Activated naive CD8-positive, alpha-beta T cell (primary cell): ENCODE results near the gene AMPD1.

ENCODE experiments used
- H3K27ac Mint-ChIP-seq: one replicate; pipeline ENCODE4 v1.8.0; 2021; ENCODE audit warnings: mixed read lengths
- H3K27me3 Mint-ChIP-seq: one replicate; pipeline ENCODE4 v1.8.0; 2021; ENCODE audit warnings: mixed read lengths
- H3K36me3 Mint-ChIP-seq: one replicate; pipeline ENCODE4 v1.8.0; 2021; ENCODE audit warnings: mixed read lengths
- H3K4me1 Mint-ChIP-seq: one replicate; pipeline ENCODE4 v1.8.0; 2021; ENCODE audit warnings: low read depth, mixed read lengths
- H3K4me3 Mint-ChIP-seq: one replicate; pipeline ENCODE4 v1.8.0; 2021; ENCODE audit warnings: mild to moderate bottlenecking, mixed read lengths
- H3K9me3 Mint-ChIP-seq: one replicate; pipeline ENCODE4 v1.8.0; 2021; ENCODE audit warnings: low read depth, mixed read lengths

Gene AMPD1

DNA sequence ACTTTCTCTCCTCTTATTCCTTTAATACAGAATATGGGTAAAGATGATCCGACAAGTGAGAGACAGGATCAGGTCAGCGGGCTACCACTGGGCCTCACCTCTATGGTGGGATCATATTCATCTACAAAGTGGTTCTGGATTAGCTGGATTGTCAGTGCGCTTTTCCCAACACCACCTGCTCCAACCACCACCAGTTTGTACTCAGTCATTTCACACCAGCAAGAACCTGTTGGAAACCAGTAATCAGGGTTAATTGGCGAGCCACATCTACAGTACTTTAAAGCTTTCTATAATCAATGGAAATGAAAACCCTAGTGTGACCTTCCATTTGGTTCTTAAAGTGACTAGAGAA lies 20.6 kb upstream of the AMPD1 start:
- peak overlapping the region; percentile 99 for H3K4me3 Mint-ChIP-seq
- H3K27me3 Mint-ChIP-seq: no peaks in the 10 kb centered on the region
- H3K36me3 Mint-ChIP-seq: peaks cover 16% of the 10 kb centered on the region
- peaks cover 44% of the 10 kb centered on the region for H3K4me1 Mint-ChIP-seq
- H3K9me3 Mint-ChIP-seq: no peaks in the 10 kb centered on the region
- H3K27ac Mint-ChIP-seq: peak overlapping the region; percentile 99

DNA sequence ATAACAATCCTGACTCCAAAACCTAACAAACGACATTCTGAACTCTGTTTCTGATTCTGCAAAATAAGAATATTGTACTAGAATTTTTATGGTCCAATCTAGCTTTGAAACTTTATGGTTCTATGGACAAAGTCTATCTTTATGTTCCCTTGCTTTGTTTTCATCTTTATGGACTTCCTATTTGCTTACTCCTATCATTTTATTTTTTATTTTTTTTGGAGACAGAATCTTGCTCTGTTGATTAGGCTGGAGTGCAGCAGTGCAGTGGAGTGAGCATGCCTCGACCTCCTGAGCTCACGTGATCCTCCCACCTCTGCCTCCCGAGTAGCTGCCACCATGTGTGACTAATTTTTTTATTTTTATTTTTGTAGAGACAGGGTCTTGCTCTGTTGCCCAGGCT lies 17.6 kb upstream of the AMPD1 start:
- Mint-ChIP-seq H3K4me3 (no peak overlapping the region), H3K36me3 (peaks cover 7% of the 10 kb centered on the region), H3K27me3 (no peaks in the 10 kb centered on the region), H3K4me1 (peaks cover 29% of the 10 kb centered on the region), H3K27ac (no peak overlapping the region), H3K9me3 (no peaks in the 10 kb centered on the region)

DNA sequence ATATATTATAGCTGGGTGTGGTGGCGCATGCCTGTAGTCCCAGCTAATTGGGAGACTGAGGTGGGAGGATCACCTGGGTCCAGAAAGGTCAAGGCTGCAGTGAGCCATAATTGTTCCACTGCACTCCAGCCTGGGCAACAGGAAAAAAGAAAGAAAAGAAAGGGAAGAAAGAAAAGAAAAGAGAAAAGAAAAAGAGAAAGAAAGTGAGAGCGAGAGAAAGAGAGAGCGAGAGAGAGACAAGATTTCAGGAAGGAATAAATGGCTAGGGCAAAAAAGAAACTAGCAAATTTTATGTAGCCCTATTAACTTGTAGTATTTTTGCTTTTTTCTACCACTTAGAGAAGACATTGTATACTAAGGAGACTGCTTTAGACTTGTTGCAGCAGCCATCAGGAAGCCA lies 15.0 kb upstream of the AMPD1 start:
- H3K4me3 Mint-ChIP-seq: no peak overlapping the region
- no peaks in the 10 kb centered on the region for H3K9me3 Mint-ChIP-seq
- H3K36me3 Mint-ChIP-seq: peaks cover 13% of the 10 kb centered on the region
- peaks cover 14% of the 10 kb centered on the region for H3K4me1 Mint-ChIP-seq
- peak overlapping the region; percentile 78 for H3K27ac Mint-ChIP-seq
- H3K27me3 Mint-ChIP-seq: no peaks in the 10 kb centered on the region

DNA sequence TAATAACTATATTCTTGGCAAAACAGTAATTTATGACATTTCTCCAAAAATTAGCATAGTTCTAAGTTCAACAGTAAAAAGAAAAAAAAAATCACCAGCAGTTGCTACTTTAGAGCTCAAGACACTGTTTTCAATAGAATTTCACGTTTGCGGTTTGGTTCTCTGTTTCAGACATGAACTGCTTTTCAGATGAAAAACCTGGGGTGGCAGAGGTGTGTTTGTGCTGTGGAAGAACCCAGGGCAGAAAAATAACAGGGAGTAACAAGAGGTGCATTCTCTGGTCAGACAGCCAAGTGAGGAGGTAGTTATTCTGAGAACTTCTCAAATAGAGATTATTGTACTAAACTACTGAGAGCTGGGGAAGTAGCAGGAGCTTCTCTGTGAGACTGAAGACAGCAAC lies 12.3 kb upstream of the AMPD1 start:
- peak overlapping the region; percentile 64 for H3K27ac Mint-ChIP-seq
- H3K36me3 Mint-ChIP-seq: peaks cover 8% of the 10 kb centered on the region
- H3K4me1 Mint-ChIP-seq: no peaks in the 10 kb centered on the region
- H3K9me3 Mint-ChIP-seq: no peaks in the 10 kb centered on the region
- H3K4me3 Mint-ChIP-seq: no peak overlapping the region
- H3K27me3 Mint-ChIP-seq: no peaks in the 10 kb centered on the region

DNA sequence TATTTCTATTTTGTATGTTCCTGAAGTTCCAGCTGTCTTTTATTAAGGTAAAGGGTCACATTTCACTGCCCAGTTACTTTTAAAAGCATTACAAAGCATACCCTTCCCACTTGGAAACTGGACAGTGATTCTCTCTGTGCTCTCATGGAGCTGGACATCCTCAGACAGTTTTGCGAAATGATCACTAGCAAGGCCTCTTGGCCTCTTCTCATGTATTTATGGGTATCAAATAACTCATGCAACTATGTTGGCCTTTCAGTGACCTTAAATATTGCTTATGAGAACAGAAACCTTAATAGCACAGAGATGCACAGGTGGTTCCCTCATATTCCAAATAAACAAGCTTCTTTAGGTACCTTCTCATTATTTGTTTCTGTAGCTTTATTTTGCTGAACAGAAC lies 7.9 kb upstream of the AMPD1 start:
- no peaks in the 10 kb centered on the region for H3K27me3 Mint-ChIP-seq
- no peak overlapping the region for H3K4me3 Mint-ChIP-seq
- no peaks in the 10 kb centered on the region for H3K4me1 Mint-ChIP-seq
- no peak overlapping the region for H3K27ac Mint-ChIP-seq
- no peaks in the 10 kb centered on the region for H3K9me3 Mint-ChIP-seq
- peaks cover 8% of the 10 kb centered on the region for H3K36me3 Mint-ChIP-seq

DNA sequence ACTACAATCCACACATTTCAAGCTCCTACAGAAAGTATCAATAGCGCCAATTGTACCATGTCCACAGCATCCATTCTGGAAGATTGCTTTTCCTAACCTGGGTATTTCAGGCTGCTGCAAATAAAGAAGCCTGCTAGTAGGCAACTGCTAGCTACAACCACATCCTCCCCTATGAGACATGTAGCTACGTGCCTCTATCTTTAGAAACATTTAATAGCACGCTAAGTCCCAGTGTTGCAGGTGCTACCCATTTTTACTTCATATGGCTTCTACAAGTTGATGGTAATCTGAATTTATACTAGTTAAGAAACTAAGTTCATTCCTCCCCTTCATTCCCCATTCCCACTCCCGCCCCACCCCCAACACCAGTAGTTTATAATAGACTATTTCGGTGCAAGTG lies 7.4 kb upstream of the AMPD1 start:
- no peak overlapping the region for H3K4me3 Mint-ChIP-seq
- H3K27ac Mint-ChIP-seq: no peak overlapping the region
- H3K36me3 Mint-ChIP-seq: peaks cover 8% of the 10 kb centered on the region
- H3K9me3 Mint-ChIP-seq: no peaks in the 10 kb centered on the region
- H3K4me1 Mint-ChIP-seq: no peaks in the 10 kb centered on the region
- H3K27me3 Mint-ChIP-seq: no peaks in the 10 kb centered on the region

DNA sequence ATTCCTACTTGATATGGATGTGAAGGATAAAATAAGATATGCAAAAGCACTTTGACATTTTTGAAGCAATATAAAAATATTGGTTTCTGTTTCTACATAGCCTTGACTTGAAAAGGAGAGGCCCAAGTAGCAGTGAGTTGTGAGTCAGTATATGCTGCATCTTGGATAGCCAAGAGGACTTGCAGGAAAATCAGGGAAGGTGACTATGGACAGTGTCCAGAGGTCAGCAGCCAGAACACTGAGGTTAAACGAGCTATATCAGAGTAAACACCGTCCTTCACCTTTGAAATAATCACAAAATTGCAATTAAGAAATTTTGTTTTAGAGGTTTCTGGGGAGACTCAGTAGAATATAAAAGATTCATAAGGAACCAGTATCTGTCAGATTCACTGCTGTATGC lies 6.6 kb upstream of the AMPD1 start:
- H3K27me3 Mint-ChIP-seq: peaks cover 2% of the 10 kb centered on the region
- H3K36me3 Mint-ChIP-seq: peaks cover 2% of the 10 kb centered on the region

DNA sequence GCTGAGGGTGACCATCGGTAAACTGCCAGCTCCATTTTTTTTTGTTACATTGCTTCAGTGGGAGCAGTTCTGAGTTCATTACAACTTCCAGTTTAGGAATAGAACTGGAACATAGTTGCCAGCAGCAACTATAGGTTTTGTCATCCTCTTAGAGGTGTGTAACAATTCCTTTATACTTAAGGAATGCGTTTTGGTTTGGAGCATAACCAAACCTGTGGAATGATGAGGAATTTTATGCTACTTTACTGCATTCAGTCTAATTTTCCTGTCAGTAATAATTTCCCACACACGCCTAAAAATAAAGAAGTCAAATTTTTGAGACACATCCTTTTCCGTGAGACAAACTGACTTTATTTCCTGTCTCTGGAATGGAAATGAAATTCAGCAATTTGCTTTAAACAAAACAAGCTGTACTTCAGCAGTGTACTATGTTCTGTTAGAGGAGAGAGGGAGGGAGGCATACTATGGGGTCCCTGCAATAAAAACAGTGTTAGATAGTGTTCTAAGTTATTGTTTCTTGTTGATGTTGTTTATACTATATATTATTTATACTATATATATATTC lies 4.8 kb upstream of the AMPD1 start:
- no peaks in the 10 kb centered on the region for H3K9me3 Mint-ChIP-seq
- H3K4me1 Mint-ChIP-seq: no peaks in the 10 kb centered on the region
- H3K4me3 Mint-ChIP-seq: no peak overlapping the region
- peaks cover 9% of the 10 kb centered on the region for H3K27me3 Mint-ChIP-seq
- no peak overlapping the region for H3K27ac Mint-ChIP-seq
- no peaks in the 10 kb centered on the region for H3K36me3 Mint-ChIP-seq

More for the DNA sequence above, 6.6 kb upstream of the AMPD1 start:
- H3K27ac Mint-ChIP-seq: no peak overlapping the region
- H3K9me3 Mint-ChIP-seq: no peaks in the 10 kb centered on the region
- H3K4me3 Mint-ChIP-seq: no peak overlapping the region
- H3K4me1 Mint-ChIP-seq: no peaks in the 10 kb centered on the region

DNA sequence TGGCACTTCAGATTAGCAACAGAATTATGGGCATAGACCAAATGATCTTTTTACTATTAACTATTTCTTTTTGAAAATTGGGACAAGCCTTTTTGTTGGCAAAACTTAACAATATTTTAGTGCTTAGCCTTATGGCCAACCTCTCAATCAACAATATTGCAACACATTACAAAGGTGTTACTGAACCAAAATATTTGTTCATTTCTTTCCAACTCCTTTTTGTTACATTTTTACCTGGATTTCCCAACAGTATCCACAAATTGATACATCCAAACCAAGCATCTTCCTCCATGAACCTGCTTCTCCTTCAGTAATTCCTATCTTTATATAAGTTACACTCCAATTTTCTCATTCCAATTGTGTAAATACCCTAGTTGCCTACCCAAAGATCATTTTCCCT lies 1.5 kb upstream of the AMPD1 start:
- Mint-ChIP-seq H3K27ac (no peak overlapping the region), H3K9me3 (no peaks in the 10 kb centered on the region), H3K4me1 (no peaks in the 10 kb centered on the region), H3K27me3 (peaks cover 12% of the 10 kb centered on the region), H3K4me3 (no peak overlapping the region), H3K36me3 (no peaks in the 10 kb centered on the region)

DNA sequence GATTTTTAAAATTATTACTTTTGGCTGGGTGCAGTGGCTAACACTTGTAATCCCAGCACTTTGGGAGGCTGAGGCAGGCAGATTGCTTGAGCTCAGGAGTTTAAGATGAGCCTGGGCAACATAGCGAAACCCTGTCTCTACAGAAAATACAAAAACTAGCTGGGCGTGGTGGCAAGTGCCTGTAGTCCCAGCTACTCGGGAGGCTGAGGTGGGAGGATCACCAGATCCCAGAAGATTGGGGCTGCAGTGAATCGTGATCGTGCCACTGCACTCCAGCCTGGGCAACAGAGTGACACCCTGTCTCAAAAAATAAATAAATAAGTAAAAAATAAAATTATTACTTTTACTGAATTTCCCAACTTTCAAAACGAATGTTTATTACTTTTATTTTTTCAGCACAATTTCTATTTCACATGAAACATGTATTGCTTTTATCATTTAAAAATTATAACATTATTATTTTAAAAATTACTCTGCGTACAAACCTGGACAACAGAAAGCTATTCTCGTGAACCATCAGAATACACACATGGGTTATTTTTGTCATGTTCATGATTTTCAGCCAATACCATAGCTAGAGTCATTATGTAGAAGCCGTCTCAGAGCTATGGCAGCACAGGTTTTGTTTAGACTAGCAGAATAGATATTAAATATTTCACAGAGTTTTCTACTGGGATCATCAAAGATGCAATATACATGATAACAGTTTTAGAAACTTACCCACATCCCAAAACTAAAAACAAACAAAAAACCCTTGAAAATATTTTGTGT lies 621 bp downstream of the AMPD1 start:
- Mint-ChIP-seq H3K4me1 (no peaks in the 10 kb centered on the region), H3K9me3 (no peaks in the 10 kb centered on the region), H3K36me3 (no peaks in the 10 kb centered on the region)

DNA sequence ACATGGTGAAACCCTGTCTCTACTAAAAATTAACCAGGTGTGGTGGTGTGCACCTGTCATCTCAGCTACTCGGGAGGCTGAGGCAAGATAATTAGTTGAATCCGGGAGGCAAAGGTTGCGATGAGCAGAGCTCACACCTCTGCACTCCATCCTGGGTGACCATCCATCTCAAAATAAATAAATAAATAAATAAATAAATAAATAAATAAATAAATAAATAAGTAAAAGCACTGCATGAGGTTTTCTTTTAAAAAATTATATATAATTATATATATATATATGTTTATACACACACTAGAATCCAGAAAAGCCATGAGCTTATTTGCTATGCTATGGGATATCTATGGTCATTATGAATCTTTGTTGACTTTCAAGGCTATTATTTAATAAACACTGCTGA lies 2.4 kb downstream of the AMPD1 start:
- Mint-ChIP-seq H3K27ac (no peak overlapping the region), H3K4me3 (no peak overlapping the region), H3K4me1 (no peaks in the 10 kb centered on the region), H3K36me3 (no peaks in the 10 kb centered on the region), H3K27me3 (peaks cover 25% of the 10 kb centered on the region), H3K9me3 (no peaks in the 10 kb centered on the region)

More for the DNA sequence above, 621 bp downstream of the AMPD1 start:
- Mint-ChIP-seq H3K4me3 (no peak overlapping the region), H3K27me3 (peaks cover 16% of the 10 kb centered on the region), H3K27ac (no peak overlapping the region)

DNA sequence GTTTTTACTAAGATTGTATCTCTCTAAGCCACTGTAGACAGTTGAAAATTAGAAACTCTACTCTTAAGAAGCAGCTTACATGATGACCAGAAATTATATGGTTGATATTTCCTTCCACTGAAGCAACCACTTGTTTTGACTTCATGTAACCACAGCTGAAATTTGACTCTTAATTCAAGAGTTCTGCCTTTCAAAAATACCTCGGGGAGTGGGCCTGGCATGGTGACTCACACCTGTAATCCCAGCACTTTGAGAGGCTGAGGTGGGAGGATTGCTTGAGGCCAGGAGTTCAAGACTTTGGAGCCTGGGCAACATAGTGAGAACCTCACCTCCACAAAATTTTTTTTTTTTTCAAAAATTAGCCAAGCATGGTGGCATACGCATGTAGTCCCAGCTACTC lies 4.3 kb downstream of the AMPD1 start:
- H3K4me1 Mint-ChIP-seq: no peaks in the 10 kb centered on the region
- H3K9me3 Mint-ChIP-seq: no peaks in the 10 kb centered on the region
- H3K36me3 Mint-ChIP-seq: no peaks in the 10 kb centered on the region
- H3K27me3 Mint-ChIP-seq: peaks cover 26% of the 10 kb centered on the region
- no peak overlapping the region for H3K4me3 Mint-ChIP-seq
- no peak overlapping the region for H3K27ac Mint-ChIP-seq

DNA sequence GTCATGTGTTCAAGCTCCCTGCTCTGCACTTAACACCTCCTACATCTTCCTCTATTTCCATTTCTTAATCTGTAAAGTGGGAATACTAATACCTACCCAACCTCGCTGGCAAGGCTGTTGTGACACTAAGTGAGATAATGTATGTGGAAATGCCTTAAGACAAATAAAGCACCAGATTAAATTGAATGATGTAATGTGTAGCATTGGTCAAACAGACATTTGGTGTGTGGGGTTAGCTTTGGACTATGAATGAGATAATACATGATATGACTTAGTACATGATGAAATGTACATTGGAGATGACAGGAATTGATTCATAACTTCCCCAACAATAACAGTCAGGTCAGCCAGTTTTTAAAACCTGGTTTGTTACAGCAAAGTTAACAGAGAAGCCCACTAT lies 5.2 kb downstream of the AMPD1 start:
- H3K9me3 Mint-ChIP-seq: no peaks in the 10 kb centered on the region
- H3K27me3 Mint-ChIP-seq: peaks cover 20% of the 10 kb centered on the region
- no peak overlapping the region for H3K4me3 Mint-ChIP-seq
- H3K36me3 Mint-ChIP-seq: no peaks in the 10 kb centered on the region
- H3K27ac Mint-ChIP-seq: no peak overlapping the region
- no peaks in the 10 kb centered on the region for H3K4me1 Mint-ChIP-seq

DNA sequence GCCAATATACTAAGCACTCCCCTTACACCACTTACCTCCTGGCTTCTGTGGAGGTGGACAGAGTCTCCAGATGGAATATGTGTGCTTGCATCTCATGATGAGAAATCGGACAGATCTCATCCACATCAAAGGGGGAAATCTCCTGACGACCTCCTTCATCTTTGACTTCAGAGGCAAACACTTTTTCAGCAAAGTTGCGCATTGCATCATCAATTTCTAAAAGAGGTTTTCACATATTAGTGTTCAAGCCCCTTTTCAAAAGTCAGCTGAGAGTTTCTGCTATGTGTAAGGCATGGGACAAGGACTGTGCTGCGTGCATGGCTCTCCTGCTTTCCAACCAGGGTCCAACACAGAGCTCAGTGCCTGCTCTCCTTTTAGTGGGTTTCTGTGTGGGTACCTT lies 6.8 kb downstream of the AMPD1 start:
- no peaks in the 10 kb centered on the region for H3K36me3 Mint-ChIP-seq
- peaks cover 22% of the 10 kb centered on the region for H3K27me3 Mint-ChIP-seq
- no peak overlapping the region for H3K4me3 Mint-ChIP-seq
- H3K27ac Mint-ChIP-seq: no peak overlapping the region
- no peaks in the 10 kb centered on the region for H3K9me3 Mint-ChIP-seq
- no peaks in the 10 kb centered on the region for H3K4me1 Mint-ChIP-seq

DNA sequence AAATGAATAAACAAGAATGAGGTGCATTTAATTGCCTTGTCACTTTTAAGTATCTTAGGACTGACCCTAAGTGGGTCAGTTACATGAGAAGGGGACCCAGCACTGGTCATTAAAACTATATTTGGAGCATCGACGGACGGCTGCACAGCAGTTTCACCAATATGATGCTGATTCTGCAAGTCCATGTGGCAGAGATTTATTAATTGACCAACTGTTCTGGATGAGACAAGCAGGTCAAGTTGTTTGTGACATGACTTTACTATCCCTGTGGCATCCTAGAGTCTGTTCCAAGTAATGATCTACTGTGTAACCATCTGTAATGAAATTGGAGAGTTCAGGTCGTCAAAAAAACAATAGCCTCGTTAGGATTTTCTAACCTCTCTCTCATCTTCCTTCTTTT lies 9.5 kb downstream of the AMPD1 start:
- Mint-ChIP-seq H3K27me3 (peaks cover 21% of the 10 kb centered on the region), H3K4me1 (no peaks in the 10 kb centered on the region), H3K9me3 (no peaks in the 10 kb centered on the region), H3K4me3 (no peak overlapping the region), H3K36me3 (no peaks in the 10 kb centered on the region), H3K27ac (no peak overlapping the region)

DNA sequence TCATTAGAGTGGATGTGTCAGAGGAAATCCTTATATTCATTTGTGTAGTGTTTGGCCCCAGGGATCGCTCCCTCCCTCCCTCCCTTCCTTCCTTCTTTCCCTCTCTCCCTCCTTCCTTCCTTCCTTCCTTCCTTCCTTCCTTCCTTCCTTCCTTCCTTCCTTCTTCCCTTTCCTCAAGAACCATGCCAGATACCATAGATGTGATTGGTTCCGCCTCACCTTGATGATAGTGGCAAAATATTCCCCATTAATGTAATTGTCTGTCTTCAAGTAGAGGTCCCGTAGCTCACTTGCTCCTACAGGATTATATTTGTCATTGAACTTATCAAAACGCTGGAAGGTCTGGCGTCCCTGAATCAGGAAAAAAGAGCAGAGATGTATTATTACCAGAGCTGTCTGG lies 17.7 kb downstream of the AMPD1 start:
- Mint-ChIP-seq H3K27me3 (peaks cover 12% of the 10 kb centered on the region), H3K4me1 (no peaks in the 10 kb centered on the region), H3K27ac (no peak overlapping the region), H3K9me3 (no peaks in the 10 kb centered on the region), H3K4me3 (no peak overlapping the region), H3K36me3 (no peaks in the 10 kb centered on the region)
